GM18505 (cell line): ENCODE results near the gene RGSL1.

Experiments
- ATAC-seq: cut with Tn5 transposase; IDR thresholded peaks from one replicate; pipeline ENCODE4 v1.9.1; 2021; ENCODE audit not compliant: unreplicated experiment
- POLR2A ChIP-seq: IDR thresholded peaks from 4 replicates; pipeline ENCODE4 v1.6.1; 2011; ENCODE audit warnings: borderline replicate concordance; ENCODE audit not compliant: insufficient read depth, insufficient read length; ENCODE audit errors: extremely low read depth

RGSL1 gene

GRCh38 chr1:182574156-182574555, 124.2 kb downstream of the RGSL1 start:
- ATAC-seq: no peak
- no peak for TF ChIP-seq POLR2A

GRCh38 chr1:182575540-182576149, 125.7 kb downstream of the RGSL1 start:
- no peak for ATAC-seq
- no peak for TF ChIP-seq POLR2A

GRCh38 chr1:182580736-182581135, 130.8 kb downstream of the RGSL1 start:
- TF ChIP-seq POLR2A: no peak
- no peak for ATAC-seq

DNA sequence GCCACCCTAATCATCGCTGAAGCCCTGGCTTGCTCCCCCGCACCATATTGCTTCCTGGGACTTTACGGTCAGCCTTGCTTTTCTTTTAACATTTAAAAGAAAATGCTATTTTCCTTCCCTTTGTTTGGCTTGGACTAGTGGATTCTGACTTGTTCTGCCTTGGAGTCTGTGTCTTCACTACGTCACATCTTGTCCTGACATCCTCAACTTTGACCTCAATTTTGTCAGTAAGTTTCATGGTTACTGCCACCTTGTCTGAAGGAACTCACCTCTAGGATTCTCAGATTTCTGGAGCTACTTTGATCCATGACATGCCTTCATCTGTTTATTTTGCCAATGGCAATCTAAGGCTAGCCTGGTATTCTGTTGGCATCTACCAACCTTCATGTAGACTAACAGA, 134.8 kb downstream of the RGSL1 start:
- TF ChIP-seq POLR2A: no peak
- no peak for ATAC-seq

- no peak for ATAC-seq
- no peak for TF ChIP-seq POLR2A
Measured at GRCh38 chr1:182586380-182586779, 136.4 kb downstream of the RGSL1 start.

DNA sequence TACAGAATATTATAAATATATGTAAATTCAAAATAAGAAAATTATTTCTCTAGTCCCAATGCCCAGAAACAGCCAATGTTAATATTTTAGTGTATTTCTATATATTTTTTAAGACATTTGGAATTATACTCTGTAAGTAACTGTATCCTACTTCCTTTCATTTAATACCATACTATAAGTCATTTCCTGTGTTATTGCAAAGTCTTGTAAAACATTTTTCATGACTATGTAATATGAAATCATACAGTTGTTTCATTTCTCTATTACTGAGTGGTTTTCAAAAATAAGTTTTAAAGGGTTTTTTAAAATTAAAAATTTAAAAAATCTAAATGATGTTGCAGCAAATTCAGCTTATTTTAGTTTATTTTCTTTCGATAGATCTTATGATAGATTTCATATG, 137.1 kb downstream of the RGSL1 start:
- TF ChIP-seq POLR2A: no peak
- ATAC-seq: no peak

- no peak for ATAC-seq
- no peak for TF ChIP-seq POLR2A
Measured at GRCh38 chr1:182587666-182588499, 137.9 kb downstream of the RGSL1 start.

DNA sequence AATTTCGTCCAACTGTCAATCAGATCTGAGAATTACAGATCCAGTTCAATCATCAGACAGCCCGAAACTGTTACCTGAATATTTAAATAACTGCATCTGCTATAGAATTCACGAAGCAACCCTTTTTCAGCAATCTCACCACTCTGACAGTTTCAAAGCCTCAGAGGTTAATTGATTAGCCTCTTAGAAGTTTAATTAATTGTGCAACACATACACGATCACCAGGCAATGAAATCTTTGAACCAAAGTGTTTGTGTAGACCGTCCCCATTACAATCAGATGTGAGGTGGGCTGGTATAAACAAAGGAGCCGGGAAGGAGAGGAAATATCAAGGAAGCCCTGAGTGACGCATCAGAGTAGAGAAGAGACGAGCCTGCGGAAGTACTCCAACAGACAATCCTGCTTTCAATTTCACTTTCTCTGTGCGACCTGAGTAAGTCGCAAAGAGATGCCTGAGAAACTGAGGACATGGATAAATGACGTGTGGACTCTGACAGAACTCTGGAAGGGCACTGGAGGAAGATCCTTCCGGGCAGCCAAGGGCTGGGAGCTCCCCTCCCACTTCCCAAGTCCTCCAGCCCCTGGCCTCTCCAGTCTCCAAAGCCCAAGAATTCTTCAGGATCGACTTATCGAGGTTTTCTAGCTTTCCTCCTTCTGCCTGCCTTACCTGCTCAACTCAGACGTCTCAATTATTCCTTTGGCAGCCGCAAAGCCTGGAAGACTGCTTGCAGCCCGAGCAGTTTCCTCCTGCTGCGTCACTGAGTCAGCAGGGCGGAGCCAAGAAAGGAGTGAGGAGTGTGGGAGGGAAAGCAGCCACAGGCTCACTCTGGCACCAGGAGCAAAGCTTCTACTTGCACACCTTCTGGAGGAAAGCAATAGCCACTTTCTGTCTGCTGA, 138.8 kb downstream of the RGSL1 start, which contains the start of gene RNASEL:
Gene RNASEL (minus strand): TSS at position 757 of the 897 bp plus-strand sequence. CDS start 2,450 bp downstream, outside the sequence.
- TF ChIP-seq POLR2A: peak; percentile 66
- ATAC-seq: peak; percentile 70

DNA sequence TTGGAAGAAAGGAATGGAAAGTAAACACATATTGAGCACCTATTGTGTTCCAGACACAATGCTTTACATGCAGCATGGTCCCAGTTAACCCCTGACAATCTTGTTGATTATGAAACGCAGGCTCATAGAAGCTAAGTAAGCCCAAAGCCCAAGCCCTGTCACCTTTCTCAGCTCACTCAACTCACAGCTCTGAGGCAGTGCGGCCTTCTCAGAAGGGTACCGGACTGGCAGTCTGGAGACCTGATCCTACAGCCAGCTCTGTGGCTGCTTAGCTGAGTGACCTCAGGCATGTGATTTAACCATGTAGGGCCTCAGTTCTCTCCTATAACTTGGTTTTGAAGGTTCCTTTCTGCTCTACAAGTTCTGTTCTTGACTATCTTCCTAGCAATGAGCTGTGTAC, 139.6 kb downstream of the RGSL1 start:
- ATAC-seq: no peak
- TF ChIP-seq POLR2A: no peak

DNA sequence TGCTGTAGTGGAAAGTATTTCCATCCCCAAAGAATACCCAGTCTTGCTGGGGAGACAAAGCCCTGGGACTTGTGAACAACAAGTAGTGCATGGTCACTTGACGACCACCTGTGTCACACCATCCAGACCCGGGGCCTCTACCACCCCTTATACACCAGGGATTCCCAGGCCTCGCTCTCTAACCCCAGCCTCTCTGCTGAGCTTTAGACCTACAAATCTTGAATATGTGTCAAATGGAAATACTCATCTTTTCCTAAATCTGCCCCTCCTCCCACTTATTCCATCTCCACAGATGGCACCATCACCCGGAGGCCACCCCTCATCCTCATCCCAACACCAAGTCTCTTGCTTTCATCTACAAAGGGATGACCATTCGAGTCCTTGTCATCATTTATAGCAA, 140.0 kb downstream of the RGSL1 start:
- no peak for ATAC-seq
- no peak for TF ChIP-seq POLR2A

DNA sequence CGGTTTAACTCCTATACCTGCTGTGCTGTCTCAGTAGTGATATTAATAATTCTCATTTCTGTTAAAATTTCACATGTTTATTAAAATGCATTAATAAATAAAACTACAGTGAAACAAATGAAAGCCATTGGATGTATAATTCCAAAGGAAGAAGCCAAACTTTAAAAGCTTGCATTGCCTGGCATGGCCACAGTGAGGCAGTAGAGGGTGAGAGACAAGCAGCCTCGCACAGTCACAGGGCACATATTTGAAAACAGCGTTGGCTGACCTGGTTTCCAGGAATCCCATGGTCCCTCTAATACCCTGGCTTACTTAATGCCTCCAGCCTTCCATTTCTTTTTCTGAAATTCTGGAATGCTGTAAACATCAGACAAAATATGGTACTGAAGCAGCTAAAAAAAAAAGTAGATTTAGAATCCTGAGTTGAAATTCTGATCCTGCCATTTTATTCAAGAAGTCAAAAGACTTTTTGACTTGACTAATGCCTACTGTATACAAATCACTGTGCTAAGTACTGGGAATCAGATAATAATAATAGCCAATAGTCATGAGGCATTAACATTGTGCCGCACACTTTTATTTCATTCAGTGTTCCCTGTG, 145.8 kb downstream of the RGSL1 start:
- no peak for TF ChIP-seq POLR2A
- no peak for ATAC-seq

DNA sequence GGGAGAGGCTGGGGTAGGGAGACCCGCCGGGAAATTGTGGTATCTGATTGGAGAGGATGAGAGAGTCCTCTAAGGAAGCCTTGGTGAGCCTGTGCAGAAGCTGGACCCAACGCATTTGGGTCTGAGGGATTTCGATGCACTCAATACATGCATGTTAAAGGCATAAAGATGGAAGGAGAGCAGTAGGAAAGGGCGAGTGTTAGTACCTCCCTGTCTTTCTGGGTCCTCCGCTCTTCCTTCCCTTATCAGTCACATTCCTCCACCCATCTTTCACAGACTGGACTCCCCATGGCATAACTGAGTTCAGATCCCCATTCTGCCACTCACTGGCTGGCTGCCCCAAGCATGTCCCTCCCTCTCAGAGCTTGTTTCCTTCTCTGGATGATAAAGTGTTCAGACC, 147.0 kb downstream of the RGSL1 start:
- TF ChIP-seq POLR2A: no peak
- ATAC-seq: no peak

DNA sequence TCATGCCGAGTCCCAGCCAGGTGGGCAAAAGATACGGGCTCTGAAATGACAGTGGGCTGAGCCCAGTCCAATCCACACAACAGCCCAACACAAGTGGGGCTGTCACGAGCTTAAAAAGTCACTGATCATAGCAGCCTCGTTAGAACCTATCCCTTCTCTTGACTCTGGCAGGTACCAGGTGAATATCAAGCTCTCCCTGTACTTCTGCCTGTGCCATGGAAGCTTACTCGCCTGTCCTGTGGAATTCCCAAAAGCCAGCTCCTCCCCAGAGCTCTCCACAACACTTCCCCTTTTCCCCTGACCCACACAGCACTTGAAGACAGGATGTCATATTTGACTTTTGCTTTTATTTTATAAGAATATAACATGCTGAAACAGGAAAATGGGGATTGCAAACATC, 148.3 kb downstream of the RGSL1 start:
- ATAC-seq: no peak

More for the DNA sequence above, 148.3 kb downstream of the RGSL1 start:
- TF ChIP-seq POLR2A: peak; percentile 31
